Karpas-422 (cell line): Measurements from ENCODE around the gene IRF9. TPM values are rescaled to one million over a fixed set of nuclear protein-coding genes. Genes with fewer than 3 reads are reported as not detected.

ENCODE experiments used
- DNase-seq: peaks from one replicate; pipeline ENCODE4 v3.0.0-alpha.2; 2015
- H2AFZ ChIP-seq: fragments of 200-600 bp; sonication (generic); 2 replicates; pipeline ENCODE4 v1.6.1; 2014; ENCODE audit warnings: antibody characterized with exemption, low read length, mixed read lengths
- H3K27ac ChIP-seq: fragments of 200-600 bp; sonication (generic); 2 replicates; pipeline ENCODE4 v1.5.1; 2014; ENCODE audit warnings: mild to moderate bottlenecking, low read length, moderate library complexity
- H3K27me3 ChIP-seq: fragments of 200-600 bp; sonication (generic); 2 replicates; pipeline ENCODE4 v1.6.1; 2014; ENCODE audit warnings: low read length, mixed read lengths
- H3K36me3 ChIP-seq: fragments of 200-600 bp; sonication (generic); 2 replicates; pipeline ENCODE4 v1.6.1; 2014; ENCODE audit warnings: low read length, mixed read lengths; ENCODE audit not compliant: insufficient read depth
- H3K4me1 ChIP-seq: fragments of 200-600 bp; sonication (generic); 2 replicates; pipeline ENCODE4 v1.6.1; 2014; ENCODE audit warnings: mild to moderate bottlenecking, low read length, mixed read lengths
- H3K4me2 ChIP-seq: fragments of 200-600 bp; sonication (generic); 2 replicates; pipeline ENCODE4 v1.6.1; 2014; ENCODE audit warnings: low read length, low read depth, mild to moderate bottlenecking; ENCODE audit not compliant: poor library complexity, severe bottlenecking
- H3K4me3 ChIP-seq: fragments of 200-600 bp; sonication (generic); 2 replicates; pipeline ENCODE4 v1.5.1; 2014; ENCODE audit warnings: mild to moderate bottlenecking, antibody characterized with exemption, low read length, mixed read lengths
- H3K79me2 ChIP-seq: fragments of 200-600 bp; sonication (generic); 2 replicates; pipeline ENCODE4 v1.6.1; 2014; ENCODE audit warnings: mild to moderate bottlenecking, low read length, mixed read lengths
- H3K9ac ChIP-seq: fragments of 200-600 bp; sonication (generic); 2 replicates; pipeline ENCODE4 v1.6.0; 2014; ENCODE audit warnings: low read length
- H3K9me2 ChIP-seq: fragments of 200-600 bp; sonication (generic), shearing (Covaris generic); replicated peaks from 2 replicates; pipeline ENCODE4 v1.6.0; 2014; ENCODE audit warnings: mild to moderate bottlenecking, low read length, moderate library complexity; ENCODE audit not compliant: insufficient read depth
- H3K9me3 ChIP-seq: fragments of 300-700, 200-600 bp; sonication (generic); 2 replicates; pipeline ENCODE4 v1.6.1; 2014; ENCODE audit warnings: low read length, mixed read lengths
- H4K20me1 ChIP-seq: fragments of 200-600 bp; sonication (generic); 2 replicates; pipeline ENCODE4 v1.6.1; 2014; ENCODE audit warnings: mild to moderate bottlenecking, antibody characterized with exemption, low read length, low read depth; ENCODE audit not compliant: insufficient read depth
- total RNA-seq: library from RNA; depleted of rRNA; stranded (reverse); fragments of >200 nt; shearing (Covaris generic); gene quantifications from 2 replicates; pipeline ENCODE4 v1.2.3, GENCODE V29; 2014; ENCODE audit warnings: low replicate concordance

IRF9 gene
- total RNA-seq, 1 experiment from 2014 or later = 79.8 TPM

- no peak for DNase-seq
- no peaks in the 10 kb centered on the region for H3K9me2 ChIP-seq
- H3K4me1 ChIP-seq = peaks cover 26% of the 10 kb centered on the region
- no peak overlapping the region for H2AFZ ChIP-seq
- peak overlapping the region; percentile 72; the same call in 1 of the 2 replicates for H3K4me3 ChIP-seq
- no peaks in the 10 kb centered on the region for H4K20me1 ChIP-seq
- H3K27ac ChIP-seq = no peak overlapping the region
- H3K9me3 ChIP-seq = no peaks in the 10 kb centered on the region
- H3K9ac ChIP-seq = peak overlapping the region; percentile 82
- H3K27me3 ChIP-seq = no peaks in the 10 kb centered on the region
- peaks cover 27% of the 10 kb centered on the region; the same call in 1 of the 2 replicates for H3K36me3 ChIP-seq
- H3K79me2 ChIP-seq = peaks cover 36% of the 10 kb centered on the region
- H3K4me2 ChIP-seq = peak overlapping the region; percentile 96
Measured at GRCh38 chr14:24186831-24187538, 25.9 kb downstream of the IRF9 start.

GRCh38 chr14:24187539-24187915 lies 26.5 kb downstream of the IRF9 start:
- H3K4me2 ChIP-seq = peak overlapping the region; percentile 96
- H3K27me3 ChIP-seq = no peaks in the 10 kb centered on the region
- H3K4me3 ChIP-seq = peak overlapping the region; percentile 72
- H3K9me2 ChIP-seq = no peaks in the 10 kb centered on the region
- H3K79me2 ChIP-seq = peaks cover 41% of the 10 kb centered on the region
- peaks cover 26% of the 10 kb centered on the region for H3K4me1 ChIP-seq
- H3K9ac ChIP-seq = peak overlapping the region; percentile 82
- no peaks in the 10 kb centered on the region for H4K20me1 ChIP-seq
- peak overlapping the region; percentile 44; the same call in 1 of the 2 replicates for H3K27ac ChIP-seq
- no peak overlapping the region for H2AFZ ChIP-seq
- H3K9me3 ChIP-seq = no peaks in the 10 kb centered on the region
- no peak for DNase-seq
- peaks cover 32% of the 10 kb centered on the region for H3K36me3 ChIP-seq

- H3K4me1 ChIP-seq = peaks cover 26% of the 10 kb centered on the region
- no peaks in the 10 kb centered on the region for H3K27me3 ChIP-seq
- H2AFZ ChIP-seq = no peak within 1 kb of the TSS
- no peaks in the 10 kb centered on the region for H3K9me2 ChIP-seq
- H3K79me2 ChIP-seq = peaks cover 47% of the 10 kb centered on the region
- H3K4me2 ChIP-seq = peak within 1 kb of the TSS; percentile 96
- H3K4me3 ChIP-seq = peak within 1 kb of the TSS; percentile 72
- H3K27ac ChIP-seq = peak within 1 kb of the TSS; percentile 64
- H4K20me1 ChIP-seq = no peaks in the 10 kb centered on the region
- no peaks in the 10 kb centered on the region for H3K9me3 ChIP-seq
- peak within 1 kb of the TSS; percentile 82 for H3K9ac ChIP-seq
- peaks cover 38% of the 10 kb centered on the region for H3K36me3 ChIP-seq
- peak; percentile 100 for DNase-seq
Measured at GRCh38 chr14:24188251-24189058, 27.4 kb downstream of the IRF9 start, which contains the start of gene IPO4. Gene IPO4 (minus strand): TSS chr14:24188816. CDS start chr14:24188787, 29 bp downstream.

- Histone ChIP-seq H3K9ac (peak overlapping the region; percentile 59), H3K27me3 (no peaks in the 10 kb centered on the region), H2AFZ (no peak overlapping the region), H3K4me2 (peak overlapping the region; percentile 96), H3K79me2 (peaks cover 50% of the 10 kb centered on the region), H3K9me2 (no peaks in the 10 kb centered on the region), H4K20me1 (no peaks in the 10 kb centered on the region), H3K36me3 (peaks cover 40% of the 10 kb centered on the region), H3K4me1 (peaks cover 28% of the 10 kb centered on the region), H3K9me3 (no peaks in the 10 kb centered on the region), H3K4me3 (peak overlapping the region; percentile 72), H3K27ac (peak overlapping the region; percentile 64)
- no peak for DNase-seq
Measured at GRCh38 chr14:24189059-24189375, 28.0 kb downstream of the IRF9 start.

GRCh38 chr14:24189460-24189859 lies 28.4 kb downstream of the IRF9 start:
- Histone ChIP-seq H3K27me3 (no peaks in the 10 kb centered on the region), H2AFZ (no peak overlapping the region), H3K4me2 (peak overlapping the region; percentile 96), H4K20me1 (no peaks in the 10 kb centered on the region), H3K9me2 (no peaks in the 10 kb centered on the region), H3K9me3 (no peaks in the 10 kb centered on the region), H3K36me3 (peaks cover 41% of the 10 kb centered on the region), H3K9ac (peak overlapping the region; percentile 59), H3K4me3 (peak overlapping the region; percentile 72), H3K79me2 (peaks cover 55% of the 10 kb centered on the region), H3K27ac (peak overlapping the region; percentile 64), H3K4me1 (peaks cover 33% of the 10 kb centered on the region)
- no peak for DNase-seq

- H3K36me3 ChIP-seq = peaks cover 39% of the 10 kb centered on the region
- peaks cover 40% of the 10 kb centered on the region for H3K4me1 ChIP-seq
Measured at GRCh38 chr14:24190416-24190815, 29.4 kb downstream of the IRF9 start.

GRCh38 chr14:24192933-24193332 lies 31.9 kb downstream of the IRF9 start:
- Histone ChIP-seq H3K27ac (no peak overlapping the region), H3K27me3 (no peaks in the 10 kb centered on the region), H3K36me3 (peaks cover 27% of the 10 kb centered on the region), H3K9me3 (no peaks in the 10 kb centered on the region), H3K79me2 (peaks cover 42% of the 10 kb centered on the region), H3K9me2 (no peaks in the 10 kb centered on the region), H4K20me1 (no peaks in the 10 kb centered on the region), H3K4me3 (no peak overlapping the region), H3K4me2 (no peak overlapping the region), H3K4me1 (peaks cover 50% of the 10 kb centered on the region), H3K9ac (no peak overlapping the region), H2AFZ (no peak overlapping the region)
- DNase-seq = no peak

More at GRCh38 chr14:24190416-24190815, 29.4 kb downstream of the IRF9 start:
- Histone ChIP-seq H3K27ac (no peak overlapping the region), H4K20me1 (no peaks in the 10 kb centered on the region), H3K27me3 (no peaks in the 10 kb centered on the region), H3K4me2 (no peak overlapping the region), H3K79me2 (peaks cover 63% of the 10 kb centered on the region), H3K4me3 (no peak overlapping the region), H2AFZ (no peak overlapping the region), H3K9me2 (no peaks in the 10 kb centered on the region), H3K9me3 (no peaks in the 10 kb centered on the region), H3K9ac (no peak overlapping the region)
- DNase-seq = no peak

GRCh38 chr14:24194186-24194872 lies 33.3 kb downstream of the IRF9 start:
- H4K20me1 ChIP-seq = no peaks in the 10 kb centered on the region
- H3K4me3 ChIP-seq = peak overlapping the region; percentile 72
- H3K9me2 ChIP-seq = no peaks in the 10 kb centered on the region
- peak overlapping the region; percentile 89 for H3K9ac ChIP-seq
- H3K9me3 ChIP-seq = no peaks in the 10 kb centered on the region
- peaks cover 37% of the 10 kb centered on the region for H3K79me2 ChIP-seq
- H3K27me3 ChIP-seq = no peaks in the 10 kb centered on the region
- no peak overlapping the region for H2AFZ ChIP-seq
- peak overlapping the region; percentile 74 for H3K4me2 ChIP-seq
- peak; percentile 51 for DNase-seq
- H3K36me3 ChIP-seq = peaks cover 27% of the 10 kb centered on the region
- peaks cover 43% of the 10 kb centered on the region for H3K4me1 ChIP-seq
- peak overlapping the region; percentile 78; the same call in 1 of the 2 replicates for H3K27ac ChIP-seq
